Mesodermal cell (in vitro differentiated cells): Measurements from ENCODE around the gene PGLYRP1.

Experiments used
- H3K27ac ChIP-seq: 2 replicates; pipeline ENCODE4 v1.7.0; 2013; ENCODE audit warnings: mild to moderate bottlenecking, low read depth, low read length, moderate library complexity; ENCODE audit not compliant: severe bottlenecking
- H3K36me3 ChIP-seq: 2 replicates; pipeline ENCODE4 v1.7.1; 2013; ENCODE audit warnings: mild to moderate bottlenecking, low read length, moderate library complexity; ENCODE audit not compliant: control insufficient read depth, insufficient read depth
- H3K4me1 ChIP-seq: one replicate; pipeline ENCODE4 v1.7.1; 2013; ENCODE audit warnings: mild to moderate bottlenecking, low read length; ENCODE audit not compliant: insufficient read depth, control insufficient read depth, poor library complexity, severe bottlenecking
- H3K4me3 ChIP-seq: 2 replicates; pipeline ENCODE4 v1.7.0; 2013; ENCODE audit warnings: low read length, control low read depth, mild to moderate bottlenecking; ENCODE audit not compliant: insufficient read depth, poor library complexity, severe bottlenecking; ENCODE audit errors: extremely low read depth
- H3K9me3 ChIP-seq: 2 replicates; pipeline ENCODE4 v1.7.1; 2013; ENCODE audit warnings: mild to moderate bottlenecking, low read length, moderate library complexity; ENCODE audit not compliant: control insufficient read depth
- WGBS, 2 experiments: methylation state at CpG; one replicate each; pipeline ENCODE4 v1.1.5; 2013; ENCODE audit warnings: missing lambda C conversion rate in 2 of 2; ENCODE audit not compliant: insufficient coverage in 2 of 2; 5-methylcytosine and 5-hydroxymethylcytosine counted together

Gene PGLYRP1

GRCh38 chr19:46052896-46053295, 30.0 kb upstream of the PGLYRP1 start:
- Histone ChIP-seq H3K4me3 (no peak overlapping the region), H3K36me3 (no peaks in the 10 kb centered on the region), H3K4me1 (no peaks in the 10 kb centered on the region), H3K9me3 (no peaks in the 10 kb centered on the region), H3K27ac (no peak overlapping the region)
- WGBS, 2 experiments = 45 to 100% methylated on average over 1 to 2 of the region's 4 CpGs

- WGBS, 2 experiments = 66% methylated on average over 7 of the region's 7 CpGs
- Histone ChIP-seq H3K27ac (no peak overlapping the region), H3K36me3 (no peaks in the 10 kb centered on the region), H3K4me1 (no peaks in the 10 kb centered on the region), H3K9me3 (no peaks in the 10 kb centered on the region), H3K4me3 (no peak overlapping the region)
These were observed 26.7 kb upstream of the PGLYRP1 start for GRCh38 chr19:46049597-46049996.

- WGBS, 2 experiments = 86 to 100% methylated on average over 1 of the region's 1 CpG
- Histone ChIP-seq H3K9me3 (peaks cover 4% of the 10 kb centered on the region), H3K36me3 (no peaks in the 10 kb centered on the region), H3K4me1 (no peaks in the 10 kb centered on the region), H3K27ac (no peak overlapping the region), H3K4me3 (no peak overlapping the region)
These were observed 20.7 kb upstream of the PGLYRP1 start for GRCh38 chr19:46043519-46043918.

- no peak overlapping the region for H3K27ac ChIP-seq
- no peak overlapping the region for H3K4me3 ChIP-seq
- peaks cover 6% of the 10 kb centered on the region for H3K9me3 ChIP-seq
- H3K4me1 ChIP-seq = no peaks in the 10 kb centered on the region
- H3K36me3 ChIP-seq = no peaks in the 10 kb centered on the region
- WGBS, 2 experiments = 100% methylated on average over 1 of the region's 5 CpGs; no CpG with 5 or more reads in 1 of the 2 experiments
These were observed 19.5 kb upstream of the PGLYRP1 start for GRCh38 chr19:46042252-46042883.

- no peak within 1 kb of the TSS for H3K27ac ChIP-seq
- H3K9me3 ChIP-seq = peaks cover 9% of the 10 kb centered on the region
- H3K36me3 ChIP-seq = no peaks in the 10 kb centered on the region
- 91 to 95% methylated on average over 3 to 4 of the region's 7 CpGs for WGBS, 2 experiments
- H3K4me1 ChIP-seq = no peaks in the 10 kb centered on the region
- H3K4me3 ChIP-seq = no peak within 1 kb of the TSS
These were observed 18.2 kb upstream of the PGLYRP1 start, which contains the start of gene IGFL4 for GRCh38 chr19:46040952-46041500. Gene IGFL4 (minus strand): TSS chr19:46041002. CDS start chr19:46040962, 40 bp downstream.

GRCh38 chr19:46040125-46040524, 17.3 kb upstream of the PGLYRP1 start:
- H3K4me3 ChIP-seq = no peak overlapping the region
- 84 to 87% methylated on average over 4 to 6 of the region's 6 CpGs for WGBS, 2 experiments
- H3K27ac ChIP-seq = no peak overlapping the region

GRCh38 chr19:46036744-46037128, 13.9 kb upstream of the PGLYRP1 start:
- whole genome bisulfite sequencing, 2 experiments = 80 to 100% methylated on average over 2 to 3 of the region's 3 CpGs
- no peak overlapping the region for H3K4me3 ChIP-seq
- H3K36me3 ChIP-seq = no peaks in the 10 kb centered on the region
- H3K27ac ChIP-seq = no peak overlapping the region
- H3K4me1 ChIP-seq = no peaks in the 10 kb centered on the region
- H3K9me3 ChIP-seq = peaks cover 5% of the 10 kb centered on the region

More at GRCh38 chr19:46040125-46040524, 17.3 kb upstream of the PGLYRP1 start:
- H3K9me3 ChIP-seq = peaks cover 9% of the 10 kb centered on the region
- no peaks in the 10 kb centered on the region for H3K36me3 ChIP-seq
- no peaks in the 10 kb centered on the region for H3K4me1 ChIP-seq

GRCh38 chr19:46035986-46036743, 13.3 kb upstream of the PGLYRP1 start:
- no peaks in the 10 kb centered on the region for H3K36me3 ChIP-seq
- no peak overlapping the region for H3K4me3 ChIP-seq
- peaks cover 5% of the 10 kb centered on the region for H3K9me3 ChIP-seq
- no peak overlapping the region for H3K27ac ChIP-seq
- H3K4me1 ChIP-seq = no peaks in the 10 kb centered on the region
- WGBS, 2 experiments = 89 to 92% methylated on average over 13 of the region's 13 CpGs

GRCh38 chr19:46035546-46035945, 12.7 kb upstream of the PGLYRP1 start:
- Histone ChIP-seq H3K4me3 (no peak overlapping the region), H3K27ac (no peak overlapping the region), H3K36me3 (no peaks in the 10 kb centered on the region), H3K9me3 (peaks cover 5% of the 10 kb centered on the region), H3K4me1 (peaks cover under 1% of the 10 kb centered on the region)
- 68 to 93% methylated on average over 2 to 6 of the region's 6 CpGs for WGBS, 2 experiments

- 89 to 96% methylated on average over 10 to 11 of the region's 11 CpGs for WGBS, 2 experiments
- Histone ChIP-seq H3K36me3 (no peaks in the 10 kb centered on the region), H3K4me1 (peaks cover 3% of the 10 kb centered on the region), H3K27ac (no peak overlapping the region), H3K4me3 (no peak overlapping the region), H3K9me3 (peaks cover 5% of the 10 kb centered on the region)
These were observed 10.5 kb upstream of the PGLYRP1 start for GRCh38 chr19:46033401-46033800.
